ENCODE data around the gene SEMA6D. TPM values are rescaled to one million over a fixed set of nuclear protein-coding genes. Genes with fewer than 3 reads are reported as not detected.

SEMA6D gene
- not detected for total RNA-seq

- ChIA-PET CTCF (no interaction called here), POLR2A (no interaction called here)
These were observed at the start of gene SEMA6D for GRCh38 chr15:47717036-47717612. SEMA6D (plus strand) TSS chr15:47717505; CDS start chr15:47759799, 42,294 bp downstream.

GRCh38 chr15:47669221-47669620 is 48.1 kb upstream of the SEMA6D start:
- POLR2A ChIA-PET = no interaction called here

GRCh38 chr15:47670365-47670764 is 46.9 kb upstream of the SEMA6D start:
- CTCF ChIA-PET = no interaction called here

More at GRCh38 chr15:47669221-47669620, 48.1 kb upstream of the SEMA6D start:
- CTCF ChIA-PET = no interaction called here

GRCh38 chr15:47673232-47673761 is 44.0 kb upstream of the SEMA6D start:
- ChIA-PET POLR2A (no interaction called here), CTCF (no interaction called here)

More at GRCh38 chr15:47670365-47670764, 46.9 kb upstream of the SEMA6D start:
- POLR2A ChIA-PET = no interaction called here

- CTCF ChIA-PET = no interaction called here
- POLR2A ChIA-PET = no interaction called here
These were observed 42.6 kb upstream of the SEMA6D start for GRCh38 chr15:47674586-47675232.

GRCh38 chr15:47675735-47676134 is 41.6 kb upstream of the SEMA6D start:
- ChIA-PET CTCF (no interaction called here), POLR2A (no interaction called here)

GRCh38 chr15:47678040-47678439 is 39.3 kb upstream of the SEMA6D start:
- CTCF ChIA-PET = no interaction called here

GRCh38 chr15:47682661-47683060 is 34.6 kb upstream of the SEMA6D start:
- ChIA-PET CTCF (no interaction called here), POLR2A (no interaction called here)

More at GRCh38 chr15:47678040-47678439, 39.3 kb upstream of the SEMA6D start:
- POLR2A ChIA-PET = no interaction called here

- POLR2A ChIA-PET = no interaction called here
- CTCF ChIA-PET = no interaction called here
These were observed 32.0 kb upstream of the SEMA6D start for GRCh38 chr15:47685141-47685870.

GRCh38 chr15:47688573-47689086 is 28.7 kb upstream of the SEMA6D start:
- ChIA-PET CTCF (no interaction called here), POLR2A (no interaction called here)

GRCh38 chr15:47689660-47690059 is 27.6 kb upstream of the SEMA6D start:
- CTCF ChIA-PET = no interaction called here
- POLR2A ChIA-PET = no interaction called here

- ChIA-PET CTCF (no interaction called here), POLR2A (no interaction called here)
These were observed 25.4 kb upstream of the SEMA6D start for GRCh38 chr15:47691882-47692281.

GRCh38 chr15:47696351-47696750 is 21.0 kb upstream of the SEMA6D start:
- POLR2A ChIA-PET = no interaction called here
- CTCF ChIA-PET = no interaction called here

GRCh38 chr15:47705281-47705997 is 11.9 kb upstream of the SEMA6D start:
- ChIA-PET CTCF (no interaction called here), POLR2A (no interaction called here)

- POLR2A ChIA-PET = no interaction called here
- CTCF ChIA-PET = no interaction called here
These were observed 9.9 kb upstream of the SEMA6D start for GRCh38 chr15:47707391-47707790.

- CTCF ChIA-PET = no interaction called here
- POLR2A ChIA-PET = no interaction called here
These were observed 8.9 kb upstream of the SEMA6D start for GRCh38 chr15:47708161-47708980.

GRCh38 chr15:47711655-47712054 is 5.7 kb upstream of the SEMA6D start:
- POLR2A ChIA-PET = no interaction called here
- CTCF ChIA-PET = no interaction called here

GRCh38 chr15:47715402-47715801 is 1.9 kb upstream of the SEMA6D start:
- ChIA-PET CTCF (no interaction called here), POLR2A (no interaction called here)

- ChIA-PET CTCF (no interaction called here), POLR2A (no interaction called here)
These were observed 1.4 kb upstream of the SEMA6D start for GRCh38 chr15:47715856-47716445.

Data from activated CD8-positive, alpha-beta memory T cell treated with anti-CD3 and anti-CD28 coated beads for 36 hours (primary cell).